Brain pericyte (primary cell): ENCODE results near the gene SCN1A.
"Not testable (repeated sequence)": the region's sequence is repeated elsewhere in the genome, so short reads cannot be mapped to it uniquely, and the experiment has no call there.

Experiments used
- DNase-seq: peaks from one replicate; pipeline ENCODE4 v3.0.0-alpha.2; 2012; ENCODE audit warnings: low read depth, low spot score

Gene SCN1A

DNA sequence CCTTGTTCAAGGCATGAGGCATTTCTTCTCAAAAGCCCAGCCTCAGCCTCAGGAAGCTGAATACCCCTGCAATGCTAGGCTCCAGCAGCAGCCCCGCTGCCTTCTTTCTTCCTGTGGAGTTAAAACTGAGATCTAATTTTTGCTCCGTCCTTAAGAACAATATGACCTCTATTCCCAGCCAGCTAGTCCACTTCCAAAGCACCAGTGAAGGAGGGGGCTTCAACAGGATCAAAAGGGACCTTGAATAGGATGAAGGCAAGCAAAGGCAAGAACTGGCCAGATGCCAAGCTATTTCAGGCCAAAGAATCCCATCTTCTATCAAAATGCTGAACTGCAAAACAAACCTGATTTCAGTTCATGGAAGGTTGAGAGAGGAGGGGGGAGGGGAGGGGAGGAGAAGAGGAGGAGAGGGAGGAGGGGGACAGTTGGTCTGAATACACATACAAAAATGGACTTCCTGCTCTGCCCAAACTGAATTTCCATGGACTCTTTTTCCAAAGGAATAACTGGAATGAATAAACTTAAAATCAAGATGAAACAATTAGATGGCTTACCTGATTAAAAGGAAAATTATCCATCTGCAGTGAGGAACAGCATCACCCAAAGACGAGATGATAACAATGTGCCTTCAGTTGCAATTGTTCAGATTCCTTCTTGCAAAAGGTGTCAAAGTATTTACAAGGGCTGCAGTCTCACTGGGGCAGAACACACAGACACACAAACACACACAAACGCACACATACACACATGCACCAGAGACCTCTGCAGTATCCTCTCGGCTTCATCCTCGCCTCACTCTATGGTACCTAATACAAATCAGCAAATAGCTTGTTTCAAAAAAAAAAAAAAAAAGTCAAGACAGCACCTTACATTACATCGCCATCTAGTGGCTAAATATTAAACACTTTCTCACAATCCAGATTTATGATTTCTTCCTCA lies at the start of gene SCN1A:
Gene SCN1A, minus strand, starts transcription at position 804 of the 939 bp plus-strand sequence. CDS start 54,399 bp downstream, outside the sequence.
- peak; percentile 22 for DNase-seq

DNA sequence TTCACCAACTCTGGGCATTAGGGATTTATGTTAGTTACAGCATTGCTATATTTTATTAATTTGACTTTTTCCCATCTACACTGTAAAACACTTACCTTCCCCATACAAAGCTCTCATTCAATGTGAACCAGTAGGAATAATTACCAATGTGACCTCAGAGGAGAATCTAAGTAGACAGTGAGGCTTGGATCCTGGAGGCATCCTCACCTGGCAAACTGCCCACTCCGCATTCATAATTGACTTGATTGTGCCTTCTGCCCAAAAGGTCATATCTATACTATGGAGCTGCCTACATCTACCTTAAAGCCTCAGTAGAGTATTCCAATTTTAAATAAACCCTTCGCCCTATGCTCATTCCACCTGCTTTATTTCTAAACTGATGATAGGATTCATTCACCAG lies 45.4 kb upstream of the SCN1A start:
- no peak for DNase-seq

DNA sequence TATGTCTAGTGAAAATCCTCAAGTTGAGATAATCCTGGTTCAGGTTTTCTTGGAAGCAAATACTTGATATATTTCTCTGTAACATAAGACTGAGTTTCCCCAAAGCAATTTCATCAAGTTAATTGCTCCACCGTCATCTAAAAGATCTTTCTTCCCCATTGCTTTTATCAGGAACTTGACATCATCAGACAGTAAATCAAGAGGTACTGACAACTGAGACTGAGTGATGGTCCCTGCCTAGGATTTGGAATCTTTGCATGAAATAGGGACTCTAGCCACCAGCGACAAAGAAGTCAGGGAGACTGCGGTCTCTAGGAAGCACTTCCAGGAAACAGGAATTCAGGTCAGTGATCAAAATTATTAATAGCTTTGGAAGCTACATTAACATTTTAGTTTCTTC lies 43.4 kb upstream of the SCN1A start:
- DNase-seq: no peak

DNA sequence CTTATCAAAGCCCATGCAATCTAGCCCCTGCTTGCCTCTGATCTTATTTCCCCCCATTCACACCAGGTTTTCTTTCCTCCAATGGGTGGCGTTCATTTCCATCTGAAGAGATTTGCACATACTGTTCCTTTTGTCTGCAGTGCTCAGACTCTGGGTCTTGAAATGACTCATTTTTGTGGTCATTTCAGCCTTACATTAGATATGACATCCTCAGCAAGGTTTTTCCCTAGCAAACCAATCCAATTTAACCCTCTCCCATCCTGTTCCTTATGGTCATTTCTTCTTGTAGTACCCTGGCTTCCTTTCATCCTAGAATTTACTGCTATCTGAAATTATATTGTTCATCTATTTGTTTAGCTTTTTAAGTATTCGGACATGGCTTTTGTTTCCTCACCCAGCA lies 42.5 kb upstream of the SCN1A start:
- DNase-seq: no peak

DNA sequence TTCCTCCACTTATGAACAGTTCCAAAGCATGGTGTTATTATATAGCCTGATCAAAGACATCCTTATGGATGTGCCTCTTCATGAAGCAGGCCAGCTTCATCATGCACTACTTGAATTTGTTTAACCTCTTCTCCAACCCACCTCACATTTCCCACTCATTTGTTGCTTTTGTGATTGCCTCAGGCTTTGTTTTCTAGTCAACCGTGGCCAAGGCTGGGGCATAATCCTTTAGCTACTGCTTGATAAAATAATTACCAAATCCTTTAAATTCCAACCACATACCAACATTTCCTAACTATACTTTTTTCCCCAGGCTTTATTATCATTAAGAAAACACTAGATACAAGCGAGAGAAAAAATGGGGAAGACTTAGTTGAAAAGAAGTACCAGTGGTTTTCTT lies 39.6 kb upstream of the SCN1A start:
- DNase-seq: no peak

DNA sequence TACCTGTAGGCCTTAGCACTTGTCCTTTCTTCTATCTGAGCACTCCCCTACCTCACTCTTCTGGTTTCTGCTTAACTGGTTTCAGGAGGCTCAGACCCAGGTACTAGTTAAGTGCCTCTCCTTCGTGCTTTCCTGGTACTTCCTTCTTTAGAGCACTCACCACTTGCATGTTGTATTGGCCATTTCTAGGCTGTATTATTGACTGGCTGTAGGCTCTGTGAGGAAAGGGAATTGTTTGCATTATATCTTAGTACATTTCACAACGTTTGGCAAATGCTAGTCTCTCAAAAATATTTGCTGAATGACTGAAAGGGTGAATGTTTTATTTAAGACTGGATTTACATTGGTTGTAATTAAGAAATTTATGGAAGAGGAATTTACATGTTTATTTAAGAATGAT lies 36.0 kb upstream of the SCN1A start:
- no peak for DNase-seq

DNA sequence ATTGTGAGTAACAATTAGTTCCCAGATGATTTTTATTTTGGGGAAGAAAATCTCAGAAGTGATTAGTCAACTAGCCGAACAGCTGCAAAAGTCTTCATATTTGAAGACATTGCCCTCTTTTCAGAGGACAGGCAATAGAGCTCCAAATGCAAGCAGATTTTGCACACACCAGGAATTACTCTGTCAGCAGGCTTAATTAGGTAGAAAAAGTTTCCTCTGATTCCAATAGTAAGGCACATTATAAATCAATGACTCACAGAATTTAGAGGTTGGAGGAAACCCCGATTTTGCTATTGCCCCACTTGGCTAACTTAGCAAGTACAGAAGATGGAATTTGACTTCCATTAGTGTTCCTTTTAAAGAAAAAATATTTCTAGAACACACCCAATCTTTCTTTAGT lies 30.7 kb upstream of the SCN1A start:
- no peak for DNase-seq

DNA sequence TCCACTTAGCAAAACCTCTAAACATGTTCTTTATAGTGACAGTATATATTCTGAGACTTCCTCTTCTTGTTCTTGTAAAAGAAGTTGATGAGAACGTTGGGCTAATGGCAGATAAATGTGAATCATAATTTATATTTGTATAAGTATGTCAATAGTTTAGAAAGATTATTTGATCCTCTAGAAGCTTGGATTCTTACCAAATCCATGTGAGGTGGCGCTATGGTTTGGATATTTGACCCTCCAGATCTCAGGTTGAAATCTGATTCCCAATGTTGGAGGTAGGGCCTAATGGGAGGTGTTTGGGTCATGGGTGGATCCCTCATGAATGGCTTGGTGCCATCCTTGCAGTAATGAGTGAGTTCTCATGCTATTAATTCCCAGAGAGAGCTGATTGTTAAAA lies 29.8 kb upstream of the SCN1A start:
- no peak for DNase-seq

DNA sequence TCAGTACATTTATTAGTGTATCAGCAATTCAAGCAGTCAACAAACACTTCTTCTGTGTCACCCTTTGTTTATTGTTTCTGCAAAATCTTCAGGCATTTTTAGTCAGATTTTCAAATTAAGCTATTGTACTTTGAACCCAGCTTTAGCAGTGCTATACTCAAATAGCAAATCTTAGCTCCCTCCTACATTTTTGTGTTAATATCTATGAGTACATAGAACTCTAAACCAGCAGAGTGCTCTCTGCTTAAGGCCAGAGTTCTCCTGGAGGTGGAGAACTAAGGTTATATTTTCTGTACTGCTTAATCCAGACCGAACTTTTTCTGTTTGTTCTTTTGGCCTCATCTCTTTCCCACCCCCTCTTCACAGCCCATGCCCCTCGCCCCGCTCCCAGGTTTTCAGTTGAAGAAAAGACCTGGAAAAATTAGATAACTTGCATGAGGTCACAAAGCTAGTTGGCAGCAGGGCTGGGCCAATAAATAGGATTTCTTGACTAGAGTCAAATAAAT lies 29.2 kb upstream of the SCN1A start:
- DNase-seq: no peak

DNA sequence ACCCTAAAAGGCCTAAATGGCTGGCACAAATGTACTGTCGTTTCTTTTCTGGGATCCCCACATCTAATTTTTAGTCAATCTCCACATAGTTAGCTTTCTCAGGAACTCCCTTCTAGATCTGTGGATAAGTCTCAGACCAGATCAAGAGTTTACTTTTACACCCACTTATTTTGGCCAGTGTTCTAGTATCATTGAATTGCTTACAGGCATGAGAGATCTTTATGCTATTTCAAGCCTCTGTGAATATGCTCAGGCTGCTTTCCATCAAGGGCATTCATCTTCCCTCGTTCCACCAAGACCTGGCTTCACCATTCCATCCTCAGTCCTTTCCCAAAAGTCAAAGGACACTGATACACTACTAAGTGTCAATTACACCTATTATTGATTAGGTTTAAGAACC lies 27.8 kb upstream of the SCN1A start:
- DNase-seq: no peak

DNA sequence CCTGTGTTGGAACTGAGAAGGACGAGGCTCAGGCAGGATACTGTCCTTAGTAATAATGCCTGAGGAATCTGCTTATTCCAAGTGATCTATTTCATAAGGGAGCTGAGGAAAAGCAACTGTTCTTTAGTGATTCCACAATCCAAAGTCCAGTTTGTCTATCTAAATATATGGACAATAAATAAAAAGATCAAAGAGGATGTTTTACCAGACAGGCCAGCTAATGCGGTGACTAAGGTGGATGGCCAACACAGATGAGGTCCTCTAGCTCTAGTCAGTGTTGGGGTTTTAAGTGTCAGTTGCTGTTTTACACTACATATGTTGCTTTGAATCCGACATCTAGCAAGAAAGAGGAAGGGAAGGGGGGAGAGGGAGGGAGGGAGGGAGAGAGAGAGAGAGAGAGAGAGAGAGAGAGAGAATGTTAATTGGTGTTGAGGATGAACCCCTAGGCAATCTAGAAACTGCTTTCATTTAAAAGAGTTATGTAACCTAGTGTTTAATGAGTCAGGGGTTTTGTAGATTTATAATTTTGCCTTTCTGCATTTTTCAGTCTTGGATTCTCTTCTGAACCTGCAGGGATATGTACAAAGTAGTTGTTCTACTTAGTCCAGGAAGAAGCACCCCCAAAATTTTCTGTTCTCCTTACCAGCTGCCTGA lies 27.0 kb upstream of the SCN1A start:
- no peak for DNase-seq

DNA sequence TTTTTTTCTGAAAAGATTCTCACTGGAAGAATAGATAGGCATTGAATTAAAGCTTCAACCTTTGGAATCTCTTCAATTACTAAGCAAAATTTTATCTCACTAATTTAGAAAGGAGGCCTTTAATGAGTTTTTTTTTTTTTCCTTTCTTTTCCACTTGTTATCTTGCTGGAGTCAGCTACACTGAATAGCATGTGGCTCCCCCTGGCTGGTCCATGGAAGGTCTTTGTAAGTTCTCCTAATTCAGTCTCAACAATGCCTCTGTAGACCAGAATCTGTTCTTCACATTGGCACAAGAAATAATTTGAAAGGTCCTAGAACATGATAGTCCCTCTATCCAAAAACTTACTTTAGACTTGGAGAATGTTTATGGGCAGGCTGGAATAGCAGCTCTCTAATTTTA lies 24.2 kb upstream of the SCN1A start:
- DNase-seq: no peak

DNA sequence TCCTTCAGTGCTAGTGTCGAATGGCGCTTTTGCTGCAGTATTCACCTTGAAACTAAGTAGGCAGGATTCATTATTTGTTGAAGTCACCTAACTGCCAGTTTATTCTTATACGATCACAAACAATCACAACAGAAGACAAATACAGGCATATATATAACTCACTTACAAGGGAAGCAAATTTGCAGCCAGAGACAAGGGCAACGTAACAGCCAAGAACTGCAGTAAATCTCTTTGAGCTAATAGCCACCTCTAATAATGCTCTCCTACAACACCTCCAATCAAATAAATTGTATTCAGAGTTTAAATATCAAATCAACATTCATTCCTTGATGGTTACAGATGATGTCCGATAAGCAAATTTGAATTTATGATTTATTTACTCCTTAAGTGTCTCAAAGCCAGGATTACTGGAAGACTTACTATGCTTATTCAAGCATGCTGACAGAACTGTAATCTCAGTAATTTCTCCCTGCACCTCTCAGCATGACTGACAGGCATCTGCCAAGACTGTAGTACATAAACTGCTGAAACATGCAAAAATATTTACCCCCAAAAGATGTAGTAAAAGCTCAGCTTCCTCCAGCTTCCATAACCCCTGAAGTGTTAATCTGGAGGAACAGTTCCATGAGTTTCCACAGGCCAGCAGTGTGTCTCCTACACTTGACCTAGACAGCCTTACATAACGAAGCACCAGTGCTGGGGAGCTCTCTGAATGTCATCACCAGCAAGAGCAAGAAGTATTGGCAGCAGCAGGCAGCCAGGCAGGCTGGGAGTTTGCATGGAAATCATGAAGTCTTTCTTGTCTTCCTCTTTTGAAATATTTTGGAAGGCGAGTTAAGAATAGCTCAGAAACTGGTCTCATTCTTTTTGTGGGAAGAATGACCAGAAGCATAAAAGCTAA lies 20.9 kb upstream of the SCN1A start:
- DNase-seq: no peak

DNA sequence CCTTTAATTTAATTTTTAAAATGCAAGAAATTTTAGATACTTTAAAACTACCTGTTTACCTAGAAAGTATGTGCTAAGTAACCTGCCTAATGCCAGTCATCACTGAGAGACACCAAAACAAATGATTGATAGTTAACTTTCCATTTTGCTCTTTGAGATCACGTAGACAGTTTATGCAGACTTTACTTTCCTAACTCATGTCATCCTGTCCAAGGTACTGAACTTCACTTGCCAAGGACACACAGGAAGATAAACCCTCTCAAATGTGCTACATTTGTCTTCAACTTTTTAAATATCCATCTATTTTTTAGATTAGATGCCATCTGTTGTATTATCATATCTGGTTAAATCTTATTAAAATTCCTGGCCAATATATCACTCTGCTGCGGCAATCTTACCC lies 20.1 kb upstream of the SCN1A start:
- no peak for DNase-seq

DNA sequence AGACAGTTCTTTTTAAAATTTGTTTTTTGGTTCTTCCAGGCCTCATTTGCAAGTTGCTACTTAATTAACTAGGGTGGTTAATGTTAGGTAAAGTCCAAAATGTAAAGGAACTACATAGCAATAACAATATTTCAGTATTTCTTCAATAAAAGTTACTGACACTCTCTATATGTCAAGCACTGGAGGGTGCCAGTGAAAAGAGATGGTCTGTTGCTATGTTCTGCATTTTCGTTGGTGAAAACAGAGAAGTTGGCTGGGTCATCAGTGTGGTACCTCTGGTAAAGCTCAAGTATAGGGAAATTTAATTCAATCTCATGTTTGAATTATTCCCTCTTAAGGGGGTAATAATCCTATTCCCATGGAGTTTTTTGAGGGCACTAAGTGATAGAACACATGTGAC lies 16.3 kb upstream of the SCN1A start:
- no peak for DNase-seq

DNA sequence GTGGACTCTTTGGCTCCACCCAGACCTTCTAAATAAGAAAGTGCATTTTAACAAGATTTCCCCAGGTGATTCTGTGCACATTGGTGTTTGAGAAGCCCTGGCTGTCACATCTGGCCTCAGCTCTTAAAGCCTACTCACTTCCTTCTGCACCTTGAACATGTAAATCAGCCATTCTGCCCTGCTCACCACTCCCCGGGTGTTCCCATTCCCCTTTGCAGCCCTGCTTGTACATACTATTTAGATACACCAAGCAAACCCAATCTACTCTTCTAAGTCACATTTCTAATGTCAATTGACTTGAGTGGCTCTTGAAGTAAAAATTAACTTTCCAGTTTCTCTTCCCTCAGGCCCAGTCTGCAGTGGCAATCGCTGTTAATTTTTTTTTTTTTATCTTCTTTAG lies 13.1 kb upstream of the SCN1A start:
- no peak for DNase-seq

DNA sequence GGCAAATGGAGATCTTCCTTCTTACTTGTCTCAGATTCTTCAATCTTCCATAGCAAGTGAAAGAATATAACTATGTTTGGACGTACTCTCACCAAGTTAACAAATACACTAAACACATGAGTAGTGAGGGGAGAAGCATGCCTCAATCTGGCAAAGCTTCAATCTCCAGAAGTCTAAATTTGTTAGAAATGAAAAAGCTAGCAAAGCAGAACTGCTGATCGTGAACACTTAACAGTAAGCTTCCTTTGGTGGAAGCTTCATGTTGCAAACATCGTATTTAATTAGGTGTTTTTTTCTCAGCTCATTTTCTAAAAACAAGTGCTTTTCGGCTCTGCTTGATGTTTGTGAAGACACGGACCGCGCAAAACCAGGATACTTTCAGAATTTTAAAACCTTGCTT lies 12.7 kb upstream of the SCN1A start:
- no peak for DNase-seq

DNA sequence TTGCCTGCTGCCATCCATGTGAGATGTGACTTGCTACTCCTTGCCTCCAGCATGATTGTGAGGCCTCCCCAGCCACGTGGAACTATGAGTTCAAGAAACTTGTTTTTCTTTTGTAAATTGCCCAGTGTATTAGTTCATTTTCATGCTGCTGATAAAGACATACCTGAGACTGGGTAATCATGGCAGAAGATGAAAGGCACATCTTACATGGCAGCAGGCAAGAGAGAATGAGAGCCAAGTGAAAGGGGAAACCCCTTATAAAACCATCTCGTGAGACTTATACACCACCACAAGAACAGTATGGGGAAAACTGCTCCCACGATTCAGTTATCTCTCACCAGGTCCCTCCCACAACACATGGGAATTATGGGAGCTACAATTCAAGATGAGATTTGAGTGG lies 11.7 kb upstream of the SCN1A start:
- not testable (repeated sequence) for DNase-seq

DNA sequence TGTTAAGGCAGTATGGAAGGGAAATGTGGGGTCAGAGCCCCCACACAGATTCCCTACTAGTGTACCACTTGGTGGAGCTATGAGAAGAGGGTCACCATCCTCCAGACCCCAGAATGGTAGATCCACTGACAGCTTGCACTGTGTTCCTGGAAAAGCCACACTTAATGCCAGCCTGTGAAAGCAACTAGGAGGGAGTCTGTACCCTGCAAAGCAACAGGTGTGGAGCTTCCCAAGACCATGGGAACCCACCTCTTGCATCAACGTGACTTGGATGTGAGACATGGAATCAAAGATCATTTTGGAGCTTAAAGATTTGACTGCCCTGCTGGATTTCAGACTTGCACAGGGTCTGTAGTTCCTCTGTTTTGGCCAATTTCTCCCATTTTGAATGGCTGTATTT lies 10.8 kb upstream of the SCN1A start:
- no peak for DNase-seq

DNA sequence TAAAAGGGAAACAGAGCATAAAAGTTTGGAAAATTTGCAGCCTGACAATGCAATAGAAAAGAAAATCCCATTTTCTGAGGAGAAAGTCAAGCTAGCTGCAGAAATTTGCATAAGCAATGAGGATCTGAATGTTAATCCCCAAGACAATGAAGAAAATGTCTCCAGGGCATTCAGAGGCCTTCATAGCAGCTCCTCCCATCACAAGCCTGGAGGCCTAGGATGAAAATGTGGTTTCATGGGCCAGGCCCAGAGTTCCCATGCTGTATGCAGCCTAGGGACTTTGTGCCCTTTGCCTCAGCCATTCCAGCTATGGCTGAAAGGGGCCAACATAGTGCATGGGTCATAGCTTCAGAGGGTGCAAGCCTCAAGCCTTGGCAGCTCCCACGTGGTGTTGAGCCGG lies 10.3 kb upstream of the SCN1A start:
- DNase-seq: no peak

DNA sequence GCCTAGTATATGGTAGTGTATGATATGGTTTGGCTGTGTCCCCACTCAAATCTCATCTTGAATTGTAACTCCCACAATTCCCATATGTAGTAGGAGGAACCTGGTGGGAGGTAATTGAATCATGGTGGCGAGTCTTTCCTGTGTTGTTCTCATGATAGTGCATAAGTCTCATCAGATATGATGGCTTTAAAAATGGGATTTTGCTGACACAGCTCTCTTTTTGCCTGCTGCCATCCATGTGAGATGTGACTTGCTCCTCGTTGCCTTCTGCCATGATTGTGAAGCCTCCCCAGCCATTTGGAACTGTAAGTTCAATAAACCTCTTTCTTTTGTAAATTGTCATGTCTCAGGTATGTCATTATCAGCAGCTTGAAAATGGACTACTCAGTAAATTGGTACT lies 9.5 kb upstream of the SCN1A start:
- DNase-seq: no peak

DNA sequence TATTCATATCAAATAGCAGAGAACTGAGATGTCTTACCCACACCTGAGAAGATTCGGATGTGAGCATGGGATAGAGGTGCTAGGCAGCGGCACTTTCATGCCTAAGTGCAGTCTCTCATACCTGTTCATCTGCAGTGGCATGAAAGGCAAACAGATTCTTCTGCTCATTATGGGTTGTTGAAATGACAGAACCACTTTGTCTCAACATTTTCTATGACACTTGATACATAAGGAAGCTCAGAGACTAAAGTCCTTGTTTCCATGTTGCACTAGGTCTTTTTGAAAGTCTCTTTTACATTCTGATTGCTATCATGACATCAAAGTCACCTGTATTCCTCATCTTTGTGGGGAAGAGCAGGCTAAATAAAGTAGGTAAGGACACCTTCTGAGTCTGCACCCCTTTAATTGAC lies 8.0 kb upstream of the SCN1A start:
- DNase-seq: no peak
